NB4 (cell line): ENCODE measurements around the gene SCNN1A.

Experiments used
- POLR2A ChIP-seq: IDR thresholded peaks from 2 replicates; pipeline ENCODE4 v1.6.1; 2011; ENCODE audit warnings: mild to moderate bottlenecking; ENCODE audit not compliant: insufficient read length; ENCODE audit errors: extremely low read depth
- TF ChIP-seq, protein P1 (sequence below): IDR thresholded peaks from one replicate; pipeline ENCODE4 v1.5.1; 2012; ENCODE audit warnings: low read depth, low read length

GRCh38 chr12:6317693-6318439 lies 57.5 kb downstream of the SCNN1A start:
- TF ChIP-seq, protein P1, sequence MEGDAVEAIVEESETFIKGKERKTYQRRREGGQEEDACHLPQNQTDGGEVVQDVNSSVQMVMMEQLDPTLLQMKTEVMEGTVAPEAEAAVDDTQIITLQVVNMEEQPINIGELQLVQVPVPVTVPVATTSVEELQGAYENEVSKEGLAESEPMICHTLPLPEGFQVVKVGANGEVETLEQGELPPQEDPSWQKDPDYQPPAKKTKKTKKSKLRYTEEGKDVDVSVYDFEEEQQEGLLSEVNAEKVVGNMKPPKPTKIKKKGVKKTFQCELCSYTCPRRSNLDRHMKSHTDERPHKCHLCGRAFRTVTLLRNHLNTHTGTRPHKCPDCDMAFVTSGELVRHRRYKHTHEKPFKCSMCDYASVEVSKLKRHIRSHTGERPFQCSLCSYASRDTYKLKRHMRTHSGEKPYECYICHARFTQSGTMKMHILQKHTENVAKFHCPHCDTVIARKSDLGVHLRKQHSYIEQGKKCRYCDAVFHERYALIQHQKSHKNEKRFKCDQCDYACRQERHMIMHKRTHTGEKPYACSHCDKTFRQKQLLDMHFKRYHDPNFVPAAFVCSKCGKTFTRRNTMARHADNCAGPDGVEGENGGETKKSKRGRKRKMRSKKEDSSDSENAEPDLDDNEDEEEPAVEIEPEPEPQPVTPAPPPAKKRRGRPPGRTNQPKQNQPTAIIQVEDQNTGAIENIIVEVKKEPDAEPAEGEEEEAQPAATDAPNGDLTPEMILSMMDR = no peak
- no peak for TF ChIP-seq POLR2A
